ENCODE measurements around the gene CRYL1.

Gene CRYL1

GRCh38 chr13:20394506-20394905 lies 131.2 kb downstream of the CRYL1 start:
- DNase-seq: no peak

DNA sequence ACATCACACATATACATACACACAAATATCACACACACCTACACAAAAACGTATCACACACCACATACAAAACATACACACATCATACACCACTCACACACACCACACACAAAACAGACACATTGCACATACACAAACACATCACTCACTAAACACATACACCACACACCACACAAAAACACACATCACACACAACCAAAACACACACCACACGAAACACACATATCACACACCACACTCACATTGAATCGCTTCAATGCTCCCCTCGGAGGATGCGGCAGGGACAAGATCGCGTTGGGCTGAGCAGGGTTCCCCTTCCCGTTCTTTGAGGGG lies 131.5 kb downstream of the CRYL1 start:
- DNase-seq: no peak

DNA sequence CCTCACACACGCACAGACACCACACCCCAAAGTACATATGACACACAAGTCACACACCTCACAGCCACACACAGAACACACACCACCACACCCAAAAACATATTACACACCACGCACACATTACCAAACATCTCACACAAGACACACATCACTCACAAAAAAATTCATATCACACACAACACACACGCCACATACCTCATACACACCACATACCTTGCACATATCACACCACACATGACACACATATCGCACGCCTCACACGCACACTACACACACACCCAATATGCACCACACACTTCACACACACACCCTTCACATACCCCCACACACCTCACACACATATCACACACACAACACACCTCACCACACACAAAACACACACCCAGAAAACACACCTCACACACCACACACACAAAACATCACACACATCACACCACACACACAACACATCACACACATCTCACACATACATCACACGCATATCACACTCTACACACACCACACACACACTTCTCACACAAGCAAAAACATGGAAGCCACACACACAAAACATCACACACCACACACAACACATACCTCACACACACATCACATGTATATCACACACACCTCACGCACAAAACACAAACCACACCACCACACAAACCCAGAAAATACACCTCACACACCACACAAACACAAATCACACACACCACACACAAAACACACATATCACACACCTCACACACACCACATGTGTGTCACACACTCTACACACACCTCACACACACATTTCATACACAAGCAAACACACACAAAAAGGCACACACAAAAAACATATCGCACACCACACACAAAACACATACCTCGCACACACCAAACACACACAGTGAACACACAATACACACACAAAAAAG lies 132.1 kb downstream of the CRYL1 start:
- DNase-seq: no peak

DNA sequence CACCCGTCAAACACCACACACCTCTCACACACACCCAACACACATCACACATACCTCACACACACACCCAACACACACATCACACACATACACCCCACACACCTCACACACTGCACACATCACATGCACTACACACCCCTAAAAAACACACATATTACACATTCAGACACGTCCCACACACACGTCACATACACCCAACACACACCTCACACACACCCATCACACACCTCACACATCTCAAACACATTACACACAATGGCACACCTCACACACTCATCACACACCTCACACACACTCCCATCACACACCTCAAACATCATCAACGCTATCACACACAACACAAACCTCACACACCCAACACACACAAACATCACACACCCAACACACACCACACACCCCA lies 133.1 kb downstream of the CRYL1 start:
- DNase-seq: no peak

DNA sequence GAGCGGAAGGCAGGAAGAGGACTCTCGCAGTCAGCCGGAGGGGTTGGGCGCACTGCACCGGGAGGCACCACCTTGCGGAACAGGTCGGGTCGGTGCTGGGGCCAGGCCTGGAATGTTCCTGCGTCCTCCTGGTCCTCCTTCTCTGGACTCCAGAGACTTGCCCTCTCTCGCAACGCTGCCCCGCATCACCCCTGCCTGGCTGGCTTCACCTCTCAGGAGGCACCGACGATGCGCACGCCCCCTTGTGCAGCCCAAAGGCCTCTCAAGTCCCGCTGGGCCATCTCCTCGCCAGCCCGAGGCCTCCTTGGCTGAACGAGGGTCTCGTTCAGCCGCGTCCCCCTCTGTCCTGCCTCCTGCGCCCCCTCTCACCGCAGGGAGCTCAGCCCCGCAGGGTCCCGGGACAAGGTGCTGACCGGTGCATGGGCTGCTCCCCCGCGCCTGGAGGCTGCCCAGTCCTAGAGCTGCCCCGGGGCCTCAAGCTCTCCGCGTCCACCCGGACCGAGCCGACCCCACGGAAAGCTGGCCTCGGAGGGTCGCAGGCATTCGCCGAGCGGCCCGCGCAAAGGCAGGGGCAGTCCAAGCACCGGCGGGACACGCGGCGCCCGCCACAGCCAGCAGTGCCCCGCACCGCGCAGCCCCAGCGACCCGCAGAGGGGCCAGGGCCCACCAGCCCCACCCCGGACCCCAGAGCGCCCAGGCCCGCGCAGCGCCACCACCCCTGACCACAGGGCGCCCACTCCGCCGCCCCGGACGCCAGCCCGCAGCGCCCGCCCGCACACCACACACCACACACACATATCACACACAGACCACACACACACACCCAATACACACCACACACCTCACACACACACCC lies 133.8 kb downstream of the CRYL1 start:
- no peak for DNase-seq

DNA sequence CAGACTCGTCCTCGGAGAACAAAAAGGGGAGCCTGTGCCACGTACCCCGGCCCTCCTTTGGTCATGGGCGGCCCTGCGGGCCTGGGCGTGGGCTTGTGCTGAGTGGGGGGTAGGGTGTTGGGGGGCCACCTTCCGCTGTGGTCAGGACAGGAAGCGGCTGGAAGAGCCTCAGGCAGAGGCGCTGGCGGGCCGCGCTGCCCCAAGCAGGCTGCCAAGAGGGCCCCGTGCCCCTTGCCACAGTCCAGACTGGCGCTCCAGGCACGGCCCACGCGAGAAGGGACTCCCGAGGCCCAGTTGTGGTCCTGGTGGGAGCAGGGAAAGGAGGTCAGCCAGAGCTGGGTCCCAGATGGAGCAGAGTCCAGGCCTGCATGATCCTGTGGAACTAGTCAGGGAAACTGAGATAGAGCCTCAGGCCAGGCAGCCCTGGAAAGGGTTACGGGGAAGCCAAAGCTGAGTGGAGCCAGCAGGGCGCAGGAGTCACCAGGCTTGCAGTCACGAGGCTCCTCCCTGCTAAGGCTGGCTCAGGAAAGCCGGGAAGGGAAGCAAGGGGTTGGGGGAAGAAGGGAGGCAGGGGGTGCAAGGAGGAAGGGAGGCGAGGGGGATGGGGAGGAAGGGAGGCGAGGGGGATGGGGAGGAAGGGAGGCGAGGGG lies 135.0 kb downstream of the CRYL1 start:
- DNase-seq: no peak

GRCh38 chr13:20389696-20390525 lies 135.7 kb downstream of the CRYL1 start:
- DNase-seq: no peak

- DNase-seq: no peak
These were observed 137.5 kb downstream of the CRYL1 start for GRCh38 chr13:20388184-20388583.

DNA sequence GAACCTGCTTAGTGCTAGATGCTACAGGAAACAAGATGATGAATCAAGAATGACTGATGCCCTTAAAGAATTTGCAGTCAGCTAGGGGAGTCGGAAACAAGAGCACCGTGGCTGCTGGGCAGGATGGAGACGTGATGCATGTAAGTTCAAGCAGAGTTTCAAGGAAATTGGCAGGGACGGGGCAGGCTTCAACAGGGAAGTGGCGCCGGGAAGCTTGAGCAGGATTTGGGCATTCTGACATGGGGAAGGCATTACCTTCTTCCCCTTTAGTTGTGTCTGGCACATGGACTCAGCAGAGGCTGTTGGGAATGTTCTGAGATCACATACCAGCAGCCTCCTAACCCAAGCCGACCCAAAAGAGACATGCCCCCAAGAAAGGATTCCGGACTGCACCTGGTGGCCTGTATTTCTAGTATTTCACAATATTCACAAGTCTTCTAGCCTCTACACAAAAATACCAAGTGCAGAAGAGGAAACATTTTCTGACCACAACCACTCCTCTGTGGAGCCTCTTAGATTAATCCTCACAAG lies 138.2 kb downstream of the CRYL1 start:
- DNase-seq: no peak

DNA sequence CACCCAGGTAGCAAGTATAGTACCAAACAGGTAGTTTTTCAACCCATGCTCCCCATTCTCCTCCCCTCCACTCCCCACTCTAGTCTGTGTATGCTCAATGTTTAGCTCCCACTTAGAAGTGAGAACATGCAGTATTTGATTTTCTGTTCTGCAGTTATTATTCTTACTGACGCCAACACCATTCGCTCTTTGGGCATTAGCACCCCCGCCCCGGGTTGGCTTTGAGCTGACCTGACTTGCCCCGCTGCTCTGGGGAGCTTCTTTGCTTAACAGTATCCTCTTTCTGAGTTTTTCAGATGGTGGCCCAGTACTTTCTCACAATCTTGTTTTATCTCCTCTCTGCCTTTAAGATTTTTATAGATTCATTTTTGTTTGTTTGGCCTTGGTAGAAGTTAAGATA lies 138.7 kb downstream of the CRYL1 start:
- DNase-seq: no peak

DNA sequence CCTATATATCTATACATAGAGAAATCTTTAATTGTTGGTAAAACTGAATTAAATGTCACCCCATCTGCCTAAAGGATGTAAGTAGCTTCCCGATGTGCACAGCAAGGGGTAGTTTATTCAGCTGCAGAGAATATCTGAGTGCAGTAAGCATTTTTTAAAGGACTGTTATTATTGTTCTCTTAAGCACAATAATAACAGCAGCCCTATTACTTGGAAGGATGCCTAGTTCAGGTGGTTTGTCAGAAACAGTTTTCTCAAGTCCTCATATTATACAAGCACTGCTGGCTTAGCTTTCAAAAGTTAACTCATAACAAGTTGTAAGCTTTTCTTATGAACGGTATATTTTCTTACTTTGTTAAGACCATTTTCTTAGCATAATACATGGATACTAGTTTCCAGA lies 142.6 kb downstream of the CRYL1 start:
- DNase-seq: no peak

DNA sequence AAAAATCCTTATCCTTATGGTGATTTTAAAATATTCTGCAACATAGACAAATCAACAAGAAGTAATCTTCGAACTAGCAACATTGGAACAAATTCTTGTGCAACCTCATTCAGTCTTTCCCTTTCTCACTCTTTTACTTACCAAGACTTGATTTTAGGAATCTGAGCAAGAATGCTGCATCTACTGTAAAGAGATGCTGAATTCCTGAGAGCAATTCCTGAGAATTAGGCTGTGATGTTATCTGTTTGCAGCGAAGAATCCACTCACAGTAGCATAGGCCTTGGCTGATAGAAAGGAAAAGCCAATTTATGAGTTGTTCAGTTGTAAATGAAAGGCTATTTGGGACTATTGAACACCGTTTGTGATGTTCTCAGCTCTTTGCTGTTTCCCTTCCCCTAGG lies 144.3 kb downstream of the CRYL1 start:
- no peak for DNase-seq

GRCh38 chr13:20378721-20379120 lies 146.9 kb downstream of the CRYL1 start:
- no peak for DNase-seq

- DNase-seq: no peak
These were observed 147.9 kb downstream of the CRYL1 start for GRCh38 chr13:20377720-20378119.

DNA sequence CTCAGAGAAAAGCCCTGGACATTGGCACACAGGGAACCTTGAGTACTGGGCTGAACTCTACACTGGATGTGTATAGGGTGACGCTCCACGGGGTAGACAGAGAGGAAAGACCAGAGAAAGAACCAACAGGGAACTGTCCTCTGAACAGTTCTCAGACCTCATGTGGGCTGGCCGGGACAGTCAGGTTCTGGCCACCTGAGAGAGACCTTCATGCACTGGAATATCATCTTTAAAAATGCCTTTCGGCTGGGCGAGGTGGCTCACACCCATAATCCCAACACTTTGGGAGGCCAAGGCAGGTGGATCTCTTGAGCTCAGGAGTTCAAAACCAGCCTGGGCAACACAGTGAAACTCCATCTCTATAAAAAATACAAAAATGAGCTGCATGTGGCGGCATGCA lies 149.8 kb downstream of the CRYL1 start:
- DNase-seq: no peak

- DNase-seq: no peak
These were observed 151.8 kb downstream of the CRYL1 start for GRCh38 chr13:20373861-20374260.

- no peak for DNase-seq
These were observed 153.8 kb downstream of the CRYL1 start for GRCh38 chr13:20371825-20372224.

DNA sequence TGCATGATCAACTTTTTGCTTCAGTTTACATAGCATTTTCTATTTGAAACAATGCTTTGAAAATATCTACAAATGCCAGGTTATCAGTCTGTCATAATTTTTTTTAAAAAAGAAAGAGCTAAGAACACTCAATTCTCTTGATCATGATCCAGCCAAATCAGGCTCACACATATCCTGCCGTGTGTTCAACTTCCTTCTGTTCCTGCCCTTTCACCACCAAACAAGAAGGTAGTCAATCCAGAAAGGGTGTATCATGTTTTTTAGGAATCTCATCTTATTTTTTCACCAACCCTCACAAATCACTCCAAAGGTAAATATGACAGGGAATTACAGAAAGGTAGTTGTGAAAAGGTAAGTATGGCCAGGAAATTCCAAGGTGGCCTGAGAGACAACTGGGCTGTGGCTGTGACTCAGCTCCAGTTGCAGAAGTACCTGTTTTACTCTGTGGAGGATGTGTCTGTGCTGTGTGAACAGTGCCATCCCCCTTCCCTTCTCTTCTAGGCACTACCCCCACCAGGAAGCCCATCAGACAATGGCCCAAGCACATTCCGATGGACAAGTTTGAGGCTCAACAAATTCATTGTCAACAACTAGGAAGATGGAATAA lies 154.7 kb downstream of the CRYL1 start:
- DNase-seq: no peak

- no peak for DNase-seq
These were observed 155.7 kb downstream of the CRYL1 start for GRCh38 chr13:20369886-20370361.

DNA sequence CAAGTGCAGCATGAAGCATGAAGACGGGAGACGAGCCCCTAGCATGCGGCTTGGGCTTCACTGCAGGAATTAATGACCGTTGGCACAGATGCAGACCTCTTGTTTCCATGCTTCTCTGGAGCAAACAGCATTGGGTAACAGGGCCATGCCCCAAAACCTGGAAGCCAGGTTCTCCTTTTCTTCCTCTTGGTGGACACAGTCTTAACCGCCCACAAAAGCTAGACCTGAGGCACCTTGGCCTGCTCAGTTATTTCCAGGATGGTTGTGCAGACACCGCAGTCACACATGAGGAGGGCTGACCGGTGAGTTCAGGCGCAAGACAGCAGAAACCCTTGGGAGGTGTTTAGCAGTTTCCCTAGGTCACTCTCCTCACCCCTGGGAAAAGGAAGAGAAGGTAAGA lies 159.6 kb downstream of the CRYL1 start:
- no peak for DNase-seq

DNA sequence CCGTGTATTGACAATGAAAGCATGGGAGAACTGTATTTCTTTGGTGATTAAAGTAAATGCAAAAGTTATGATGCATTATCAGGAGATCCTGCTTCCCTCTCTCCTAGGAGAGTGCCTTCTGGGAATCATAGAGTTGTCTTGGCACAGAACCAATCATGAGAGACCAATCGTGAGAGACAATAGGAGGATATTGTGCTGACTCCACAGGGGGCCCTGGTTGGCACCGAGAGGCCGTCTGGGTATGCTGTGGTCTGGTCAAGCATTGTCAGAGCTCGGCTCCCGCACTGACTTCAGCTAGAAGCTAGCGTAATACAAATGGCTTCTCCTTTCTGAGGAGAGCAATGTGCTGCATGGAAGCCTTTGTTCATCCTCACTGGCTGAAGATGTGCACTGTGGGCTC lies 162.1 kb downstream of the CRYL1 start:
- DNase-seq: no peak

DNA sequence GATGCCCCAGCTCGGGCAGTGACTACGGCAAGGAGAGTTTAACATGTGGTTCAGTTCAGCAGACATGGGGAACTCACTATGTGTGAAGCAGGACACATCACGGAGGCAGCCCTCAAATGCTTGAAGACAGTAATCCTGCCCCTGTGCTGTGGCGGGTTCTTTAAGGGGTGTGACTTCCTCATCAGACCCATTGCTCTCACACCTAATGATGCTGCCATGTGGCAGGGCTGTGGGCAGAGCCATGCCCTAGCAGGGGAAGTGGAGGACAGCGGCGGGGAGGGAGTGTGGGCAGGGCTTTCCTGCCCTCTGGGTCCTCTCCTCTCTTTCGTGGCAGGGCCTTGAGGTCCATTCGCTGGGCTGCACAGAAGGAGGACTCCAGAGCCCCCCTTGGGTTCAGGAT lies 162.5 kb downstream of the CRYL1 start:
- no peak for DNase-seq

Data from activated CD4-positive, alpha-beta T cell treated with anti-CD3 and anti-CD28 coated beads, Interleukin-2, amount 50 U/mL, for 1 hour (primary cell).